Liver (tissue), 9 donors: ENCODE data around the gene CDH4. TPM values are rescaled to one million over a fixed set of nuclear protein-coding genes. Genes with fewer than 3 reads are reported as not detected.

Experiments used
- DNase-seq: peaks from one replicate; pipeline ENCODE4 v3.0.0-alpha.2; 2017; ENCODE audit warnings: low spot score
- H3K27ac ChIP-seq, 2 donors: one replicate each; pipeline ENCODE4 v1.7.0; 2013; ENCODE audit warnings: inconsistent platforms in 2 of 2, low read length in 2 of 2, control low read depth in 1 of 2, low read depth in 1 of 2, mild to moderate bottlenecking in 1 of 2
- H3K27me3 ChIP-seq, 4 donors: one replicate each; pipeline versions ENCODE4 v1.6.1 to v1.7.0; 2013; ENCODE audit warnings: low read length in 3 of 4, inconsistent platforms in 1 of 4, mild to moderate bottlenecking in 1 of 4, moderate library complexity in 1 of 4; ENCODE audit not compliant: control insufficient read depth in 4 of 4, insufficient read depth in 4 of 4
- H3K36me3 ChIP-seq, 4 donors: one replicate each; pipeline versions ENCODE4 v1.6.1 to v1.7.0; 2013; ENCODE audit warnings: low read length in 3 of 4, mild to moderate bottlenecking in 3 of 4, low read depth in 1 of 4, moderate library complexity in 1 of 4; ENCODE audit not compliant: control insufficient read depth in 4 of 4, insufficient read depth in 3 of 4
- H3K4me1 ChIP-seq, 4 donors: one replicate each; pipeline versions ENCODE4 v1.6.1 to v1.7.0; 2013; ENCODE audit warnings: low read length in 3 of 4, mild to moderate bottlenecking in 3 of 4, moderate library complexity in 1 of 4; ENCODE audit not compliant: control insufficient read depth in 4 of 4, insufficient read depth in 4 of 4
- H3K4me3 ChIP-seq, 3 donors: one replicate each; pipeline versions ENCODE4 v1.6.1 to v1.7.0; 2013; ENCODE audit warnings: low read length in 3 of 3, control low read depth in 1 of 3, low read depth in 1 of 3, mild to moderate bottlenecking in 1 of 3
- H3K9ac ChIP-seq, 2 donors: one replicate each; pipeline ENCODE4 v1.7.0; 2013; ENCODE audit warnings: low read length in 2 of 2, mild to moderate bottlenecking in 2 of 2, moderate library complexity in 2 of 2, control low read depth in 1 of 2, low read depth in 1 of 2
- H3K9me3 ChIP-seq, 4 donors: one replicate each; pipeline versions ENCODE4 v1.6.1 to v1.7.0; 2013; ENCODE audit warnings: low read length in 3 of 4; ENCODE audit not compliant: control insufficient read depth in 4 of 4
- ATF3 ChIP-seq: IDR thresholded peaks from 2 replicates; pipeline ENCODE4 v1.6.1; 2016; ENCODE audit warnings: antibody characterized with exemption
- FOXA1 ChIP-seq: IDR thresholded peaks from 2 replicates; pipeline ENCODE4 v1.6.1; 2016; ENCODE audit warnings: antibody characterized with exemption
- FOXA2 ChIP-seq: IDR thresholded peaks from 2 replicates; pipeline ENCODE4 v1.6.1; 2016; ENCODE audit warnings: antibody characterized with exemption
- GABPA ChIP-seq, 2 donors: IDR thresholded peaks in 1 of 2; conservative IDR thresholded peaks in 1 of 2; 2 replicates each; pipeline ENCODE4 v1.6.1; 2016; ENCODE audit warnings: antibody characterized with exemption in 2 of 2, mild to moderate bottlenecking in 1 of 2, moderate library complexity in 1 of 2
- HNF4A ChIP-seq, 2 donors: conservative IDR thresholded peaks; 2 replicates each; pipeline ENCODE4 v1.6.1; 2016; ENCODE audit warnings: antibody characterized with exemption in 2 of 2, mild to moderate bottlenecking in 2 of 2
- HNF4G ChIP-seq: IDR thresholded peaks from 2 replicates; pipeline ENCODE4 v1.6.1; 2016; ENCODE audit warnings: antibody characterized with exemption
- JUND ChIP-seq, 2 donors: IDR thresholded peaks; 2 replicates each; pipeline ENCODE4 v1.6.1; 2016; ENCODE audit warnings: antibody characterized with exemption in 2 of 2
- MAX ChIP-seq: IDR thresholded peaks from 2 replicates; pipeline ENCODE4 v1.6.1; 2016; ENCODE audit warnings: antibody characterized with exemption
- NR2F2 ChIP-seq: IDR thresholded peaks from 2 replicates; pipeline ENCODE4 v1.6.1; 2016; ENCODE audit warnings: antibody characterized with exemption
- RAD21 ChIP-seq, 2 donors: IDR thresholded peaks; 2 replicates each; pipeline ENCODE4 v1.6.1; 2016; ENCODE audit warnings: antibody characterized with exemption in 2 of 2, mild to moderate bottlenecking in 2 of 2
- REST ChIP-seq: IDR thresholded peaks from 2 replicates; pipeline ENCODE4 v1.6.1; 2016; ENCODE audit warnings: antibody characterized with exemption, mild to moderate bottlenecking
- SP1 ChIP-seq: IDR thresholded peaks from 2 replicates; pipeline ENCODE4 v1.6.1; 2018; ENCODE audit warnings: antibody characterized with exemption, mild to moderate bottlenecking
- TAF1 ChIP-seq: conservative IDR thresholded peaks from 2 replicates; pipeline ENCODE4 v1.6.1; 2016; ENCODE audit warnings: antibody characterized with exemption, mild to moderate bottlenecking
- YY1 ChIP-seq: IDR thresholded peaks from 2 replicates; pipeline ENCODE4 v1.6.1; 2016; ENCODE audit warnings: antibody characterized with exemption, mild to moderate bottlenecking
- WGBS: extraction: QIAGEN DNeasy Blood & Tissue Kit; methylation state at CpG from one replicate; pipeline ENCODE4 v1.1.7; 2013; 5-methylcytosine and 5-hydroxymethylcytosine counted together
- polyA plus RNA-seq, 2 donors: library from polyadenylated mRNA; stranded (reverse) in 1 of 2; unstranded in 1 of 2; fragments of 200-250 nt in 1 of 2; fragments of >200 nt in 1 of 2; fragmentation: Nextera tagmentation in 1 of 2; extraction: Ambion mirVana in 1 of 2; gene quantifications; one replicate each; pipeline versions ENCODE4 v1.2.1 to v1.2.3, GENCODE V29; 2013 to 2015
- total RNA-seq, 2 donors: library from RNA; depleted of rRNA; stranded (reverse); fragments of >200 nt; gene quantifications; one replicate each; pipeline ENCODE4 v1.2.3, GENCODE V29; 2014
- TF ChIP-seq, protein P1 (sequence below): fragments of 150-350 bp; IDR thresholded peaks from 2 replicates; pipeline ENCODE4 v1.5.1; 2017; ENCODE audit warnings: improper control_type of control experiment, low read depth, low read length; ENCODE audit not compliant: missing input control
- donor health status: healthy.
- donor health status: healthy.
- donor health status: healthy.
- donor health status: healthy.
- donor health status: healthy.

The CDH4 gene
- total and polyA plus RNA-seq, 4 donors: 0.03 to 0.25 (median 0.19) TPM; not detected in 1

- Histone ChIP-seq H3K27me3 (peaks cover 0 to 3% (median 0%) of the 10 kb centered on the region in 4 donors), H3K4me1 (no peaks in the 10 kb centered on the region), H3K9ac (no peak overlapping the region), H3K27ac (no peak overlapping the region), H3K4me3 (no peak overlapping the region), H3K36me3 (no peaks in the 10 kb centered on the region), H3K9me3 (peaks cover 0 to 4% (median 3%) of the 10 kb centered on the region in 4 donors)
- WGBS: 77% methylated on average over 24 of the region's 24 CpGs
- TF ChIP-seq MAX (no peak), REST (no peak), JUND (IDR thresholded peaks at IDR 0.05) (no peak)
- DNase-seq: no peak
Measured at GRCh38 chr20:61777773-61778494, 525.9 kb downstream of the CDH4 start.

GRCh38 chr20:61778495-61778863 is 526.4 kb downstream of the CDH4 start:
- H3K9me3 ChIP-seq: peaks cover 0 to 4% (median 3%) of the 10 kb centered on the region in 4 donors
- TF ChIP-seq MAX (no peak), YY1 (no peak), TAF1 (no peak), RAD21 (IDR thresholded peaks at IDR 0.05) (no peak), SP1 (no peak), JUND (IDR thresholded peaks at IDR 0.05) (no peak), REST (no peak), ATF3 (no peak), GABPA (IDR thresholded peaks at IDR 0.05 in 1 of 2, conservative IDR thresholded peaks at IDR 0.05 in 1 of 2) (no peak), NR2F2 (no peak), HNF4G (no peak), FOXA2 (no peak), FOXA1 (no peak), HNF4A (conservative IDR thresholded peaks at IDR 0.05) (no peak)
- TF ChIP-seq, protein P1, sequence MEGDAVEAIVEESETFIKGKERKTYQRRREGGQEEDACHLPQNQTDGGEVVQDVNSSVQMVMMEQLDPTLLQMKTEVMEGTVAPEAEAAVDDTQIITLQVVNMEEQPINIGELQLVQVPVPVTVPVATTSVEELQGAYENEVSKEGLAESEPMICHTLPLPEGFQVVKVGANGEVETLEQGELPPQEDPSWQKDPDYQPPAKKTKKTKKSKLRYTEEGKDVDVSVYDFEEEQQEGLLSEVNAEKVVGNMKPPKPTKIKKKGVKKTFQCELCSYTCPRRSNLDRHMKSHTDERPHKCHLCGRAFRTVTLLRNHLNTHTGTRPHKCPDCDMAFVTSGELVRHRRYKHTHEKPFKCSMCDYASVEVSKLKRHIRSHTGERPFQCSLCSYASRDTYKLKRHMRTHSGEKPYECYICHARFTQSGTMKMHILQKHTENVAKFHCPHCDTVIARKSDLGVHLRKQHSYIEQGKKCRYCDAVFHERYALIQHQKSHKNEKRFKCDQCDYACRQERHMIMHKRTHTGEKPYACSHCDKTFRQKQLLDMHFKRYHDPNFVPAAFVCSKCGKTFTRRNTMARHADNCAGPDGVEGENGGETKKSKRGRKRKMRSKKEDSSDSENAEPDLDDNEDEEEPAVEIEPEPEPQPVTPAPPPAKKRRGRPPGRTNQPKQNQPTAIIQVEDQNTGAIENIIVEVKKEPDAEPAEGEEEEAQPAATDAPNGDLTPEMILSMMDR: no peak
- no peaks in the 10 kb centered on the region for H3K4me1 ChIP-seq
- no peak overlapping the region for H3K4me3 ChIP-seq
- no peak for DNase-seq
- WGBS: 78% methylated on average over 8 of the region's 8 CpGs
- H3K36me3 ChIP-seq: no peaks in the 10 kb centered on the region
- no peak overlapping the region for H3K27ac ChIP-seq
- no peak overlapping the region for H3K9ac ChIP-seq
- peaks cover 0 to 3% (median 0%) of the 10 kb centered on the region in 4 donors for H3K27me3 ChIP-seq
